Activated CD8-positive, alpha-beta memory T cell treated with anti-CD3 and anti-CD28 coated beads, Interleukin-2, amount 10 ng/mL, durations not matched to agents 7 days and 5 days (primary cell): Measurements from ENCODE around the gene SUZ12. TPM values are rescaled to one million over a fixed set of nuclear protein-coding genes. Genes with fewer than 3 reads are reported as not detected.
"Not testable (repeated sequence)": the region's sequence is repeated elsewhere in the genome, so short reads cannot be mapped to it uniquely, and the experiment has no call there.

Experiments used
- ATAC-seq: fragments of 150-1000 bp; cut with Tn5 transposase; one replicate; pipeline ENCODE4 v1.10.0; 2021; ENCODE audit warnings: moderate library complexity
- CTCF ChIA-PET: fragments of 350-600 bp; sonication (Branson Sonifier 250); formaldehyde crosslinking; loops from one replicate; lab custom pipeline; 2021; ENCODE audit warnings: antibody characterized with exemption; lab: Charles Lee
- DNase-seq: peaks from one replicate; pipeline ENCODE4 v3.0.0-alpha.2; 2020
- H3K27ac Mint-ChIP-seq: one replicate; pipeline ENCODE4 v1.8.0; 2021; ENCODE audit warnings: mild to moderate bottlenecking, mixed read lengths
- H3K27me3 Mint-ChIP-seq: one replicate; pipeline ENCODE4 v1.8.0; 2021; ENCODE audit warnings: mixed read lengths
- H3K36me3 Mint-ChIP-seq: one replicate; pipeline ENCODE4 v1.8.0; 2021; ENCODE audit warnings: mild to moderate bottlenecking, mixed read lengths
- H3K4me1 Mint-ChIP-seq: one replicate; pipeline ENCODE4 v1.8.0; 2021; ENCODE audit warnings: mixed read lengths
- H3K4me3 Mint-ChIP-seq: one replicate; pipeline ENCODE4 v1.8.0; 2021; ENCODE audit warnings: mild to moderate bottlenecking, moderate library complexity, mixed read lengths
- H3K9me3 Mint-ChIP-seq: one replicate; pipeline ENCODE4 v1.8.0; 2022; ENCODE audit warnings: low read depth, mixed read lengths
- total RNA-seq, 2 experiments: library from RNA; stranded (reverse); gene quantifications; one replicate each; pipeline ENCODE4 v1.2.3, GENCODE V29; 2021

The SUZ12 gene
- total RNA-seq, 2 experiments from 2014 or later, result 70.3 to 80.9 TPM

- H3K4me1 Mint-ChIP-seq, result peaks cover 8% of the 10 kb centered on the region
- CTCF ChIA-PET, result no interaction called here
- H3K27ac Mint-ChIP-seq, result no peak overlapping the region
- no peaks in the 10 kb centered on the region for H3K9me3 Mint-ChIP-seq
- no peaks in the 10 kb centered on the region for H3K36me3 Mint-ChIP-seq
- no peak for DNase-seq
- peaks cover 45% of the 10 kb centered on the region for H3K27me3 Mint-ChIP-seq
- no peak for ATAC-seq
- no peak overlapping the region for H3K4me3 Mint-ChIP-seq
Observed at GRCh38 chr17:31918701-31919128, 18.1 kb upstream of the SUZ12 start.

- CTCF ChIA-PET, result interaction anchor here (0.8 kb wide), 1 partner anchor 17 kb away, joined by 4 read pairs; no protein-coding TSS in a partner anchor
- H3K4me1 Mint-ChIP-seq, result peaks cover 4% of the 10 kb centered on the region
- no peaks in the 10 kb centered on the region for H3K36me3 Mint-ChIP-seq
- ATAC-seq, result peak; percentile 45
- H3K27me3 Mint-ChIP-seq, result peaks cover 40% of the 10 kb centered on the region
- DNase-seq, result no peak
- no peak overlapping the region for H3K27ac Mint-ChIP-seq
- no peak overlapping the region for H3K4me3 Mint-ChIP-seq
- no peaks in the 10 kb centered on the region for H3K9me3 Mint-ChIP-seq
Observed at GRCh38 chr17:31919802-31920525, 16.8 kb upstream of the SUZ12 start.

- CTCF ChIA-PET, result interaction anchor here (0.6 to 2.0 kb wide), 4 partner anchors 10 to 444 kb away, joined by 3 to 11 read pairs (median 4); no protein-coding TSS in a partner anchor
- H3K4me1 Mint-ChIP-seq, result peaks cover 8% of the 10 kb centered on the region
- DNase-seq (peak; percentile 67), ATAC-seq (peak; percentile 93)
- no peaks in the 10 kb centered on the region for H3K9me3 Mint-ChIP-seq
- no peaks in the 10 kb centered on the region for H3K27me3 Mint-ChIP-seq
- H3K36me3 Mint-ChIP-seq, result no peaks in the 10 kb centered on the region
- no peak overlapping the region for H3K4me3 Mint-ChIP-seq
- peak overlapping the region; percentile 63 for H3K27ac Mint-ChIP-seq
Observed at GRCh38 chr17:31926100-31926729, 10.6 kb upstream of the SUZ12 start.

GRCh38 chr17:31931756-31932155 is 5.1 kb upstream of the SUZ12 start:
- Mint-ChIP-seq H3K36me3 (no peaks in the 10 kb centered on the region), H3K4me1 (peaks cover 10% of the 10 kb centered on the region), H3K27me3 (no peaks in the 10 kb centered on the region), H3K27ac (no peak overlapping the region), H3K4me3 (no peak overlapping the region), H3K9me3 (no peaks in the 10 kb centered on the region)
- CTCF ChIA-PET, result no interaction called here
- DNase-seq (no peak), ATAC-seq (no peak)

GRCh38 chr17:31935512-31935911 is 1.3 kb upstream of the SUZ12 start:
- Mint-ChIP-seq H3K27ac (peak overlapping the region; percentile 86), H3K27me3 (no peaks in the 10 kb centered on the region), H3K36me3 (peaks cover 7% of the 10 kb centered on the region), H3K4me1 (peaks cover 18% of the 10 kb centered on the region), H3K9me3 (no peaks in the 10 kb centered on the region), H3K4me3 (no peak overlapping the region)
- no peak for DNase-seq
- no peak for ATAC-seq
- CTCF ChIA-PET, result interaction anchor here (0.8 to 2.8 kb wide), 4 partner anchors 9 to 206 kb away, joined by 3 to 11 read pairs (median 8); partner anchors contain the start of genes LRRC37B, RHOT1 and UTP6

- H3K9me3 Mint-ChIP-seq, H3K27me3 Mint-ChIP-seq, DNase-seq, ATAC-seq, CTCF ChIA-PET: not testable (repeated sequence)
- Mint-ChIP-seq H3K27ac (peak overlapping the region; percentile 74), H3K4me1 (peaks cover 32% of the 10 kb centered on the region), H3K36me3 (peaks cover 26% of the 10 kb centered on the region), H3K4me3 (peak overlapping the region; percentile 82)
Observed at GRCh38 chr17:31937926-31938641, 1.3 kb downstream of the SUZ12 start.

- H3K27me3 Mint-ChIP-seq, CTCF ChIA-PET, H3K9me3 Mint-ChIP-seq, DNase-seq, ATAC-seq, H3K27ac Mint-ChIP-seq, H3K4me3 Mint-ChIP-seq: not testable (repeated sequence)
- Mint-ChIP-seq H3K4me1 (peaks cover 33% of the 10 kb centered on the region), H3K36me3 (peaks cover 40% of the 10 kb centered on the region)
Observed at GRCh38 chr17:31941916-31942315, 5.1 kb downstream of the SUZ12 start.

GRCh38 chr17:31942396-31942795 is 5.6 kb downstream of the SUZ12 start:
- H3K4me3 Mint-ChIP-seq, H3K27ac Mint-ChIP-seq, DNase-seq, H3K9me3 Mint-ChIP-seq, H3K27me3 Mint-ChIP-seq, ATAC-seq, CTCF ChIA-PET: not testable (repeated sequence)
- Mint-ChIP-seq H3K4me1 (peaks cover 33% of the 10 kb centered on the region), H3K36me3 (peaks cover 43% of the 10 kb centered on the region)

- H3K27ac Mint-ChIP-seq, H3K9me3 Mint-ChIP-seq, H3K4me1 Mint-ChIP-seq, H3K4me3 Mint-ChIP-seq, CTCF ChIA-PET, ATAC-seq, DNase-seq, H3K27me3 Mint-ChIP-seq: not testable (repeated sequence)
- peaks cover 34% of the 10 kb centered on the region for H3K36me3 Mint-ChIP-seq
Observed at GRCh38 chr17:31951953-31952352, 15.1 kb downstream of the SUZ12 start.

- H3K27me3 Mint-ChIP-seq, CTCF ChIA-PET, DNase-seq, ATAC-seq, H3K27ac Mint-ChIP-seq, H3K9me3 Mint-ChIP-seq, H3K4me3 Mint-ChIP-seq, H3K4me1 Mint-ChIP-seq: not testable (repeated sequence)
- peaks cover 30% of the 10 kb centered on the region for H3K36me3 Mint-ChIP-seq
Observed at GRCh38 chr17:31964131-31964530, 27.3 kb downstream of the SUZ12 start.

GRCh38 chr17:31967648-31968047 is 30.8 kb downstream of the SUZ12 start:
- Mint-ChIP-seq H3K36me3 (peaks cover 18% of the 10 kb centered on the region), H3K4me1 (peaks cover 4% of the 10 kb centered on the region), H3K9me3 (no peaks in the 10 kb centered on the region), H3K4me3 (no peak overlapping the region), H3K27me3 (no peaks in the 10 kb centered on the region), H3K27ac (no peak overlapping the region)
- CTCF ChIA-PET, result interaction anchor here (1.5 kb wide), 1 partner anchor 173 kb away, joined by 3 read pairs; no protein-coding TSS in a partner anchor
- DNase-seq, result no peak
- no peak for ATAC-seq

GRCh38 chr17:31970416-31970815 is 33.6 kb downstream of the SUZ12 start:
- CTCF ChIA-PET, result not testable (repeated sequence)

More at GRCh38 chr17:31970416-31970815, 33.6 kb downstream of the SUZ12 start:
- not testable (repeated sequence) for H3K27ac Mint-ChIP-seq, ATAC-seq, H3K27me3 Mint-ChIP-seq, DNase-seq, H3K9me3 Mint-ChIP-seq, H3K4me3 Mint-ChIP-seq, H3K4me1 Mint-ChIP-seq
- peaks cover 12% of the 10 kb centered on the region for H3K36me3 Mint-ChIP-seq
